Measurements from ENCODE around the gene TMEM233. TPM values are rescaled to one million over a fixed set of nuclear protein-coding genes. Genes with fewer than 3 reads are reported as not detected.
A peak's percentile ranks its signal among the peaks of the same experiment; 100 is the strongest.

Gene TMEM233
- total RNA-seq (2014; rRNA removed; shearing (Covaris generic)) = 1.8 and 2.7 TPM in 2 replicates

GRCh38 chr12:119593578-119594398 lies at the start of gene TMEM233:
TMEM233 (plus strand) TSS chr12:119593774; CDS start chr12:119593849, 75 bp downstream.
- peak; percentile 62 for DNase-seq (ENCODE audit: low read depth)

- peak; percentile 75 for DNase-seq (ENCODE audit: low read depth)
Observed at GRCh38 chr12:119544765-119545625, 48.6 kb upstream of the TMEM233 start.

- no peak for DNase-seq (ENCODE audit: low read depth)
Observed at GRCh38 chr12:119546340-119546739, 47.2 kb upstream of the TMEM233 start.

DNA sequence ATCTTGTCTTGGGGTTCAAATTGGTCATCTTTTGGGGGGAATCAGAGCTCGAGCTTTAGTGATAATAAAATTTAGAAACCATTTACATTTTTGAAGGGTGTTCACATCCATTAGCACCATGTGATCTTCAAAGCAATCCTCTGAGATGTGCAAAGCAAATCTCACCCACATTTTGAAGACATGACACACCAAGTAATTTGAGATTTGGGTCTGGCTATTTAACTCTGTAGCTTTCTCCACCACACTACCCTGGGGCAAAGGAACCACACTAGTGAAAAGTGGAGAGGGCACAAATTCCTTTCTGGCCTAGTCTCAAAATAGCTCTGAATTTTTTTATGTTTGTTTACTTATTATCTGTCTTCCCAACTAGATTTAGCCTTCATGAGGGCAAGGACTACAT lies 46.6 kb upstream of the TMEM233 start:
- DNase-seq (ENCODE audit: low read depth) = peak; percentile 7

GRCh38 chr12:119556854-119557253 lies 36.7 kb upstream of the TMEM233 start:
- no peak for DNase-seq (ENCODE audit: low read depth)

- DNase-seq (ENCODE audit: low read depth) = no peak
Observed at GRCh38 chr12:119565404-119565803, 28.2 kb upstream of the TMEM233 start.

GRCh38 chr12:119570771-119571170 lies 22.8 kb upstream of the TMEM233 start:
- DNase-seq (ENCODE audit: low read depth) = no peak

DNA sequence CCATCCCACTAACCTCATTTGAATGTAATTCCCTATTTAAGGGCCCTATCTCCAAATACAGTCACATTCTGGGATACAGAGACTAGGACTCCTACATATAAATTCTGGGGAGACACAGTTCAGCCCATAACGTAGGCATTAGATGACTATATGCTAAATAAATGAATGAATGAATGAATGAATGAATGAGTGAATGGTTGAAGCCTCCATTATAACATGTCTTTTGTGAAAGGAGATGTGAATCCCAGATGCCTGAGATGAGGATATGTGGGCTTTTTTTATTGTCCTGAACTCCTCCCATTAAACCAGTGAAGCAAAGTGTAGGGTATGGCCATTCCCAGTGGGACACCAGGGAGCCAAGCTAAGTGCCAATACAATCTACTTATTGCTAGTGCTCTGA lies 20.5 kb upstream of the TMEM233 start:
- DNase-seq (ENCODE audit: low read depth) = no peak

DNA sequence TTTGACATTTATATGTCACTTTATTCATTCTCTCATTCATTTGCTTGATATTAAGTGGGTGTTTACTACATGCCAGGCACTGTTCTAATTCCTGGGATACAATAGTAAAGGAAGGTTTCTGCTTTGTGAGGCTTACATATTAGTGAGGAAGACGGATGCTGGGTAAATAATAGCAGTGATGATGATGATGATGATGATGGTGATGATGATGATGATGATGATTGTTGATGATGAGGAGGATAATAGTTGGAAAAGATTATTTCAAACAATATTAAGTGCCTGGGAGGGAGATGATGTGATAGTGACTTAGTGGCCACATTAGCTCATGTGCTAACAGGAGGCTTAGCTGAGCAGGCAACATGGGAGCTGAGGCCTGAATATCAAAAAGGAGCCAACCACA lies 19.3 kb upstream of the TMEM233 start:
- no peak for DNase-seq (ENCODE audit: low read depth)

GRCh38 chr12:119576118-119576810 lies 17.3 kb upstream of the TMEM233 start:
- DNase-seq (ENCODE audit: low read depth) = no peak

- no peak for DNase-seq (ENCODE audit: low read depth)
Observed at GRCh38 chr12:119576915-119577314, 16.7 kb upstream of the TMEM233 start.

- DNase-seq (ENCODE audit: low read depth) = peak; percentile 84
Observed at GRCh38 chr12:119578112-119578511, 15.5 kb upstream of the TMEM233 start.

DNA sequence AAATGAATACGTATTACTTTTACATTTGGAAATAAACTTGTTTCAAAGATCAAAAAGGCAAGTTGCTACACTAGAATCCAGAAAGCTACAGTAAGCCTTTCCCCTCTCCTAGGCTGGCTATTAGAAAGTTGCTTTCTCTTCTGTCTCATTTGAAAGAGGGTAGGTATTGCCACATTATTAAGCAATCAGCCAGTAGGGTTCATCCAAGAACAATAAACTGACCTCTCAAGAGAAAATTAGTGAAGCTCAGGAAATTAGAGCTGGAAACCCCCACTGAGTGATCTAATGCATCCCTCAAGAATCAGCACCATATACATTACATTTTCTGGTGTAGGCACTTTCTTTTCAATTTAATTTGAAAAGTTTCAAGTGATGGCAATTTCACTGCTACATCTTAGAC lies 4.5 kb upstream of the TMEM233 start:
- DNase-seq (ENCODE audit: low read depth) = peak; percentile 65

GRCh38 chr12:119589634-119590033 lies 3.9 kb upstream of the TMEM233 start:
- DNase-seq (ENCODE audit: low read depth) = no peak

DNA sequence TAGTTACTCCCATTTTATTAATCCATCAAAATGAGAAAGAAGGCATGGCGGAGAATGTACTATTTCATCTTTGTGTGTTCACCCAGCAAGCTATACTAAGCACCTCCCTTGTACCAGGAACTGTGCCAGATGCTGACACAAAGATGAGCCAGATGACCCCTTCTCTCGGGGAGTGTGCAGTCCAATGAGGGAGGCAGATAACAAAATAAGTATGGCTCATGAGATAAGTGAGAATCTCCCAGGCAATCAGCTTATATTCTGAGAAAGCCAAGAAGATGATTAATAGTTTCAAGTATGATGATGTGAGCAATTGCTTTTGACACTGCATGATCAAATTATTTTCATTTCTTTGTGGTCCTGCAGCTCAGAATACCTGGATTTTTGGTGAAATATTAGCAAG lies 1.3 kb upstream of the TMEM233 start:
- DNase-seq (ENCODE audit: low read depth) = peak; percentile 55

DNA sequence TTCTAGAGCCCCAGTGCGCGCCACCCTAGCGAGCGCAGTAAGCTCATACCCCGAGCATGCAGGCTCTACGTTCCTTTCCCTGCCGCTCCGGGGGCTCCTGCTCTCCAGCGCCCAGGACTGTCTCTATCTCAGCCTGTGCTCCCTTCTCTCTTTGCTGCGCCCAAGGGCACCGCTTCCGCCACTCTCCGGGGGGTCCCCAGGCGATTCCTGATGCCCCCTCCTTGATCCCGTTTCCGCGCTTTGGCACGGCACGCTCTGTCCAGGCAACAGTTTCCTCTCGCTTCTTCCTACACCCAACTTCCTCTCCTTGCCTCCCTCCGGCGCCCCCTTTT lies 791 bp downstream of the TMEM233 start:
- peak; percentile 69 for DNase-seq (ENCODE audit: low read depth)

GRCh38 chr12:119594772-119595445 lies 1.3 kb downstream of the TMEM233 start:
- peak; percentile 63 for DNase-seq (ENCODE audit: low read depth)

DNA sequence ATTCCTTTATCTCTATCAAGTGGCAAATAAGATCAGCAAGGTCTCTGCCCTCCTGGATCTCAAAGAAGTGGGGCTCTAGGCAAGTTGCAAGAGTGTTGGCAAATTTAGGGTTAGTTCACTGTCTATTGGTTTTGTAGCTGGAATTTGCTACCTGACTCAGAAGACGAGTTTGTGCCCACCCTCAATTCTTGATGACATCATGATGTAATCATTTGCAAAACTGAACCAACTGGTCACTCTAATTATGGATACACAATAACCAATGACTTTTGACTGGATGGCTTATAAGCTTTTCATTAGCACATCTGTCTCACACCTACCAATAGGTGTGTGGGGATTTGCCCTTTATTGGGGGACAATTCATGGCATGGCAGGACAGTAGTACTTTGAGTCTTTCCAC lies 4.6 kb downstream of the TMEM233 start:
- DNase-seq (ENCODE audit: low read depth) = no peak

- DNase-seq (ENCODE audit: low read depth) = no peak
Observed at GRCh38 chr12:119601877-119602733, 8.5 kb downstream of the TMEM233 start.

GRCh38 chr12:119602734-119603094 lies 9.1 kb downstream of the TMEM233 start:
- DNase-seq (ENCODE audit: low read depth) = no peak

DNA sequence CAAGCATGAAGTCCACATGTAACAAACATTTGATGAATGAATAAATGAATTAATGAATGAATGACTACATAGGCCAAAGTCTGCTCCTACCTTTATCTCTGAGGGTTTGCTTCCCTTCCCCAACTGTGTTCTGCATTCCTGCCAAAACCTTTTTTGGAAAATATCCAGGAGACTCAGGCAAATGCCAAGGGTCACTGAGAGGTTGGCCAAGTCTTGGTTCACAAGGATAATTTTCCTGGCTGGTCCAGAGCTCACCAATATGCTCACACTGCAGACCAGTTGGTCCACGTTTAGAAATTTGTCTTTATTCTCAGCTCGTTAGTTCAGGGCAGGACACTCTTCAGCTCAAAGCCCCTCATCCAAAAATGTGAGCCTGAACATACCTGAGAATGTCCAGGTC lies 10.2 kb downstream of the TMEM233 start:
- no peak for DNase-seq (ENCODE audit: low read depth)

Data from Daoy (cell line).